Activated gamma-delta T cell treated with Interleukin-2 at 50 U/mL for 16 hours (primary cell): ENCODE measurements around the gene NKAIN4.

Experiments used
- DNase-seq: peaks from one replicate; pipeline ENCODE4 v3.0.0-alpha.2; 2020

Gene NKAIN4

DNA sequence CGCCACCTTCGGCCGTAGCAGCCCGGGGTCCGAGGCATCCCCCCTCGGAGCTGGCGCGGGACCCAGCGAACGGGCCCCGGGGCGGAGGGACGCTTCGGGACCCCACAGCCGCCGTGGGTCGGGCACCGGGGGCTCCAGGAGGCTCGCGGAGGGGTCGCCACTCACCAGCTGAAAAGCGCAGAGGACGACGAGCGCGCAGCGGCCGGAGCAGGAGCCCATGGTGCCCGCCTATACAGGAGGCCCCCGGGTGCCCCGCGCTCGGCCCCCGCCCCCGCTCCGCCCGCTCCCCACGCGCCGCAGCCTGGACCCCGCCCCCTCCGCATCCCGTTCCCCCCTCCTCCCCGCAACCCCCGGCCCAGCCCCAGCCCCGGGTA lies at the start of gene NKAIN4:
NKAIN4 (minus strand) TSS at position 232 of the 374 bp plus-strand sequence; CDS start at position 219, 13 bp downstream.
- no peak for DNase-seq

DNA sequence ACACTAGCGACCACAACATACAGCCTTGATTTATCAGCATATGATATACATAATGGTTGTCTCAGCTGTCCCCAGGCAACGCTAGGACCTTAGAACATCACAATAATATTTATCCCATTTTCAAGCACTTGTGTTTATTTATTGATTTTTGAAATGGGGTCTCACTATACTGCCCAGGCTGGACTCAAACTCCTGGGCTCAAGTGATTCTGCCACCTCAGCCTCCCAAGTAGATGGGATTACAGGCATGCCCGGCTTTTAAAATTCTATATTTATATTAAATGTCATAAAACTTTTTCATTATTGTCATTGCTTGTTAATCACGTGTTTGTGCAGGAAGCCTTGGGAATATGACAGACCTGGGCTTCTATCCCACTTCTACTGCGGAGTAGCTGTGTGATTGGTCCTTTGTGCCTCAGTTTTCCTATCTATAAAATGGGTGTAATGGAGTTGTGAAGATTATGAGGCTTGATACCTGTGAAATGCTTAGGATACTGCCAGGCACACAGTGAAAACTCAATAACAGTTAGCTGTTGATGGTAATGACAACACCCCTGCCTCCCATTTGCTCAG lies 48.9 kb upstream of the NKAIN4 start:
- DNase-seq, result no peak

DNA sequence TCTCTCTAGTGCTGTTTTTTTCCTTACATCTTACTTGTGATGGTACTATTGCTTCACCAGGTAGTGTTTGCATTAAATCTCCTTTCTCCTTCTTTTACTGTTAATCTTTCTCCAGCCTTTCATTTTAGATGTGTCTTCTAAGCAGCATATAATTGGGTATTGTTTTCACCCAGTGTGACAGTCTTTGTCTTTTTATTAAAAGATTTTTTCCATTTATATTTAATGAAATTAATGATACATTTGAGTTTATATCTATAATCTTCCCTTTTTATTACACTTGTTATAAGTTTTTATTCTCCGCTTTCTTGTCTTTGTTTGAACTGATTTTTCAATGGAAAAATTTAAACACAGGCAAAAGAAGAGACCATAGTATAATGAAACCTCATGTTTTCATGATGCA lies 47.4 kb upstream of the NKAIN4 start:
- no peak for DNase-seq

DNA sequence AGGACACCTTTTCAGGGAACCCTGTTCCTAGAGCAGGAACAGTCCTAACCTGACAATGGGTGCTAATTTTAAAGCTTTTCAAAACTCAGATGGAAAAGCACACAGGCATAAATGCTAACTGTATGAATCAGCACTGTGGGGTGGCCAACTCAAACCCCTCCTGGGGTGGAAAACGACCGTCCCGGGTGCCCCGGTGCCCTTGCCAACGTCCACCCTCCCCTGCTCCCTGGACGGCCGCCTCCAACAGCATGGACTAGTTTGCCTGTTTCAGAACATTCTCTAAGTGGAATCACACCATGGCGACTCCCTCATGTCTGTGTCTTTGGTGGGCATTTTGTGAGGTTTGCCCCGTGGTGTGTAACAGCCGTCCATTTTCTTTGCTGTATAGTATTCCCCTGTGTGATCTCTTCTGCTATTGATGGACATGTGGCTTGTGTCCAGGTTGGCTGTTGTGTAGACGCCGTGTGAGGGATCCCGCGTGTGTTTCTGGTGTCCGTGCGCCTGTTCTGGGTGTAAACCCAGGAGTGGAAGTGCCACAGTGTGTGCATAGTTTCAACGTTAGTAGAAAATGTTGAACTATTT lies 44.6 kb upstream of the NKAIN4 start:
- no peak for DNase-seq

DNA sequence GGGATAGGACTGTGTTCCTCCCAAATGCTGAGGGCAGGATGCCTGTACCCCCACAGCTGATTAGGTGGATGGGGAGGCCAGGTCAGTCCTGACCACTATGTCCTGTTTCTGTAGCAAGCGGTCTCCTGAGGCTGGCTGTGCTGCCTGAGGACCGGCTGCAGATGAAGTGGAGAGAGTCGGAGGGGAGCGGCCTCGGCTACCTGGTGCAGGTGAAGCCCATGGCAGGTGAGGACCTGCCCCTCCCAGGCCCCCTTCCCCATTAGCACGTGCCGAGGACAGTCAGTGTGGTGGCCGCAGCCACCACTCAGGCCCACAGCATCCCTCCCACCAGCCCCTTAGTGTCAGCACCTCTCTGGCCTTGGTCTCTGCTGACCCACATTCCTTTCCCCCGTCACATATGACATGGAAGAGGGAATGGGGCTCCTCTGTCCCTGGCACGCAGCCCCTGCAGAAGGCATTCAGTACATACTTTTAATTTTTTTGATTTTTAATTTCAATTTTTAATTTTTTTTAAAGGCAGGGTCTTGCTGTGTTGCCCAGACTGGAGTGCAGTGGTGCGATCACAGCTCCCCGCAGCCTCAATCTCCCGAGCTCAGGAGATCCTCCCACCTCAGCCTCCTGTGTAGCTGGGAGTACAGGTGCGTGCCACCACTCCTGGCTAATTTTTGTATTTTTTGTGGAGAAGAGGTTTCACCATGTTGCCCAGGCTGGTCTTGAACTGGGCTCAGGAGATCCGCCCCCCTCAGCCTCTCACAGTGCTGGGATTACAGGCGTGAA lies 43.7 kb upstream of the NKAIN4 start:
- DNase-seq, result no peak

DNA sequence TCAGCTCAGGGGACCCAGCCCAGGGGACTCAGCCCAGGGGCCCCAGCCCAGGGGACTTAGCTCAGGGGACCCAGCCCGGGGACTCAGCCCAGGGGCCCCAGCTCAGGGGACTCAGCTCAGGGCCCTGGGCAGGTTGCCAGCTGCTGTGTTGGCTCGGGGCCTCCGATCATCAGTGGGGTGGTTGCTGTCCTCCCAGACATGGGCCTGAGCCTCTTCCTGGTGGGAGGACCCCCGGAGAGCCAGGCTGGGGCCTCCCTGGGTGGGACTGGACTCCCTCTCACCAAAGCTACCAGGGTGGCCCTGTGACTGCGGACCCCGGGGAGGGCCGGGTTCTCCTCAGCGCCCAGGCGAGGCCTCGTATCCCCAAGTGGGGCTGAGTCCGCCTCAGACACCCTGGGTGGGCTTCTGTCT lies 43.1 kb upstream of the NKAIN4 start:
- DNase-seq, result no peak

DNA sequence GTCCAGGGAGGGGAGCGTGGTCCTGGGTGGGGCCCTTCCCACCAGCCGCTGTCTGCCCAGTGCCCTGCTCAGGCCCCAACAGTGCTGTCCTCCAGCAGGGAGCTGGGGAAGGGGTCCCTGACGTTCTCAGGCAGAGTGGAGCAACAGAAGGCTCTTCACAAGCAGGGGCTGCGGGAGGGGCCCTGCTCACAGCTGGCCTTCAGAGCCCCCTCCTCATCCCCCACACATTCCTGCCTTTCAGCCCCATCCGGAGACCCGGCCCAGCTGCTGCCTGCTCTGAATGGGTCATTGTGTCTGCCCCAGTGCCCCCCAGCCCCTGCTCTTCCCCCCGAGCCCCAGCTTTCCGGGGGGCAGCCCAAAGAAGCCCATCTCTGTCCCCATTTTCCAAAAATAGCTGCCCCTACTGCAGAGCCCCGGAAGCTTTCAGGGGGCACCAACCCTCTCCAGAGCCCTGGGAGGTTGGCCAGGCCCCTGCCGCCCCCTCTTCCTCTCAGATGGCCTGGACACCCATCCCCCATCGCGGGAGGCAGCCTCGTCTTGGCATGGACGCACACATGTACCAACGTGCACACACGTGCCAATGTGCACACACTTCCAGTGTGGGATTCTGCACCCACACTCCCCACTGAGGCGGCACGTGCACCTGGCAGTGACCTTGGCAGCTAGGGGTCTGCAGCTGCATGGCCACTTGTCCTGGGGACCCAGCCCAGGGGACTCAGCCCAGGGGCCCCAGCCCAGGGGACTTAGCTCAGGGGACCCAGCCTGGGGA lies 42.5 kb upstream of the NKAIN4 start:
- DNase-seq, result no peak

DNA sequence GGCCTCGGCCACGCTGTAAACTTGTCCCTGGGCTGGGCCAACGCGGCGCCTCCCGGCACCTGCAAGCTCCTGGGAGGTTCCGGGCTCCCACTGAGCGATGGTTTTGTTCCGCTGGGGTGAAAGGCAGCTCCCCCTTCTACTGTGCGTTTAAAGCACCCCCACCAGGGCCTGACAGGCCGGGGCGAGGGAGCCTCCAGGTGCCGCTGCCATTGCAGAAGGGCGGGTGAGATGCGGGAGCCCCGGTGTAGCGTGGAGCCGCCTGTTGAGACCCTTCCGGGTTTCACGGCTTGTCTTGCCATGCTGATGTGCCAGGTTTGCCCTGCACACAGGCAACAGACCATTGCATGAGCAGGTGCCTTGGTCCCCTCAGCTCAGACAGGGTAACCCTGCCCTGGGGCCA lies 41.6 kb upstream of the NKAIN4 start:
- DNase-seq, result no peak

DNA sequence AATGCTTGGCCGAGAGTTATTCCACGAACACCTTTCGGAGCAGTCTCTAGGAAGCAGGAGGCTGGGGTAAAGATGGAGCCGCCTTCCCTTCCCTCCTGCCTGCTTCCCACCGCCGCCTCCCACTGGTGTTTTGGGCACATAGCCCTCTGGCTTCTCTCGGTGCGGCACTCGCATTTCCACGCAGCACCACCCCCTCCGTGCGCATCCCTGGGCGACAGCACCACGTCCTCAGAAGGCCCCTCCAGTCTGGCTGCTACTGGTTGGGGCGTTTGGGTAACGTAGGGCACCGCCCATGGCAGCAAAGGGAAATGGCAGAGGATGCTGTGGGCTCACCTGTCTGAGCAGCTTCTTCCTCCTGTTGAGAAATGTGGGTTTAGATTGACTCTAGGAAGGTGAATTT lies 41.2 kb upstream of the NKAIN4 start:
- DNase-seq, result no peak

DNA sequence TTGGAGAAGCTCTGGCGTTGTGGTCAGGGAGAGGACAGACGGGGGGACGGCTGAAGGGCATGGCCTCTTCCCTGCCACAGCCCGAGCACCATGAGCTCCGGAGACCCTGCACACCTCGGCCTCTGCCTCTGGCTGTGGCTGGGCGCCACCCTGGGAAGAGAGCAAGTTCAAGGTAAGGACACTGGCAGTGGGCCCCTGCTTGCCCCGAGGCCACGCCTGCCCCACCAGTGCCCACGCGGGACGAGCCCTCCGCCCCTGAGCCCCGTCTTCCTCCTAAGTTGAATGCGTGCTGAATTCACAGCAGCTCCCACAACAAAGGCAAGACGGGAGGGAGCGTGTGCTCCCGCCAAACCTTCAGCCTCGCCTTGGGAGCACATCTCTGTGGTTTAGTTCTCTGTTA lies 40.8 kb upstream of the NKAIN4 start:
- no peak for DNase-seq

DNA sequence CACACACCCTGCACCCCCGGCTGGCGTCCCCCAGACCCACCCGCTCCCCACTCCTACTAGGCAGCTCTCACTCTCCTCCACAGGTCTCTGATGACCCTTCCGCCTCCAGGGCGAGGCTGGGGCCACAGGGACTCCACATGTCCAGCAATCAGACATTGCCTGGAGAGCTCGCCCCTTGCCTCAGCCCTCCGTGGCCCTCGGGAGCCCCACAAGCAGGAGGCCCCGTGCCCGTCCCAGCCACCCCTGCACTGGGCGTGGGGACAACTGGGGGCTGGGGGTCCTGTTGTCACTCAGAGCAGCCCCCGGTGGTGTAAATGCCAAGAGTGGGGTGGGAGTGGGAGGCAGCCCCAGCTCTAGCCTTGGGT lies 40.3 kb upstream of the NKAIN4 start:
- DNase-seq, result no peak

DNA sequence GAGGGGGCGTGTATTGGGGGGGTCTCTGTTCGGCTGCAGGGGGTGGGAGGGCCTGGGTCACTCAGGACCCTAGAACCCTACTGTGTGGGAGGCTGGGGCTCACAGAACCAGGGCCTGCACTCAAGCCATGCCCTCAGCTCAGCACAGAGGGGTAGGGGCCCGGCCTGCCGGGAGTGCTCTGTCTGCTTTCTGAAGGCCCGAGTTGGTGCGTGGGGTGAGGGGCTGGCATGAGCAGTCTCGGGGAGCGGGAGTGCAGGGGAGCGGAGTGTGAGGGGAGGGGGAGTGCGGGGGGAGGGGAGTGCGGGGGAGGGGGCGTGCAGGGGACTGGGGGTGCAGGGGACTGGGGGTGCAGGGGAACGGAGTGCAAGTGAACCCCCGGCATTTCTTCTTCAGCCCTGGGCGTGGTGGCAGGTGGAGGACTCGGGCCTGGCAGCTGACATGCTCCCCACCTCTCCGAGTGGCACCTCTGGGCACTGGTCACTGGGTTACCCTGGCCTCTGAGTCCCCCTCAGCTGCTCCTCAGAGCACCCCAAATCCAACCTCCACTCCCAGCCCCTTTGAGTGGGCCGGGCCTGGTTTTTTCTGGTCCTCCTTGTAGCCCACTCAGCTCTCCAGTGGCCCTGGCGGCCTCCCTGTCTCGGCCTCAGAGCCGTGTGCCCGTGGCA lies 39.7 kb upstream of the NKAIN4 start:
- no peak for DNase-seq

DNA sequence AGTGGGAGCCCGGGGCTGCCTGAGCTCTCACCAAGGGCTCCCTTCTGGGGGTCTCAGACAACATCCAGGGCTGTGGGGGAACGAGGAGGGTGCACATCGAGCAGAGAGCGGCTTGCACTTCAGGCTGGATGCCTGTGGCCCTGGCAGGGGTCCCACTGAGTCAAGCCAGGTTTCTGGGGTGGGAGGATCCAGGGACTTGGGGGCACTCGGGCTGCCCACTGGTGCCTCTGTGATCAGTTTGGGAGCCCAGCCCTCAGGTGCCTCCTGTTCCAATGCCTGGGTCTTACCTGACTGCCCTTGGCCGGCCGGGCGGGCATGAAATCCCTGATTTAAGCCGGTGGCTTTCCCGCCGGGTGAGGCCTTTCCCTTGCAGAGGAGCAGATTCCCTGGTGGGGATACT lies 39.2 kb upstream of the NKAIN4 start:
- no peak for DNase-seq

DNA sequence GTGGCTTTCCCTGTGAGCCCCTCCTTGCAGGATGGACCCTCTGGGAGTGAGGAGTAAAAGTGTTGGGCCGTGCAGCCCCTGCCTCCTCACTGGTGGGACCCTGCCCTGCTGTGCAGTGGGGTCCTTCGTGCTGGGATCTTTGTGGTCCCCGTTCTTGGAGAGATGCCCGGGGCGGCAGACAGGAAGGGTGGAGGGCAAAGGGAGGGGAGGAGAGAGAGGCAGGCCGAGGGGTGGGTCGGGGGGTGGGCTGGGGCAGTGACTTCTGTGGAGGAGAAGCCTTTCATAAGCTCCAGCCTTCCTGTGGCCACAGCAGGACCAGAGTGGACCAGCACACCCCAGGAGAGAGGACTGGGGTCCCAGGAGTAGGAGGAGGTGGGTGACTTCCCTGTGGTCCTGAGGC lies 38.6 kb upstream of the NKAIN4 start, which contains the start of gene COL20A1:
COL20A1 (plus strand) TSS at position 283 of the 400 bp plus-strand sequence. CDS start 1,922 bp downstream, outside the sequence.
- DNase-seq, result no peak

DNA sequence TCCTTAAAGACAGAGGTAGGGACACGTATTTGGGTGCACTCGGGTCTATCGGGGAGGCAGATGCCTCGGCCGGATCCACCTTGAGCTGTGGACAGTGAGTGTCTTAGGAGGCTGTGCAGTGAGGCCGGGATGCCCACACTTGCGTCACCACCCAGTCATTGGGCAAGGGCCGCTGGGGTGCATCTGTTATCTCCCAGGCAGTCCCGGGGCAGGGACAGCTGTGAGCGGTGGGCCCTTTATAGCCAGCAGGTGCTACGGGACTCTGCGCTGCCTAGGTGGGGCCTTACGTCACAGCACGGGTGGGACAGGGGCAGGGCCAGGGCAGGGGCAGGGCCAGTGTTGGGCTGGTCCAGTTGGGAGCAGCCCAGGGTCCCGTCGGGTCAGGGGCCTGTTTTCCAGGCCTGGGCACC lies 38.0 kb upstream of the NKAIN4 start:
- no peak for DNase-seq

DNA sequence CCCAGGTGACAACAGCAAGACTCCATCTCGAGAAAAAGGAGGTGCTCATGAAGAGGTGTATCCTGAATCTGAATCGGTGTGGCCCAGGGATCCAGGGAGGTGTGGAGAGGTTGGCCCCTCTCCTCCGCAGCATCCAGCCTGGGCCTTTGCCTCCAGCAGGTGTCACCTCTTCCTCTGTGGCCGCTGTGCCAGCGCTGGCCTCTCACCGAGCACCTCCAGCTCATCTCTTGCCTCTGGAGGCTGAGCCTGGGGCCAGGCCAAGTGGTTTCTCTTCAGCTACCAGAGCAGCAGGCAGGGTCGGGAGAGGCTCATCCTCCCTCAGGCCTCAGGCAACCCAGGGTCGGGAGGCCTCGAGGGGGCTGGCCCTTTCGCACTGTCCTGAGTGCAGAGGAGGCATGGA lies 37.5 kb upstream of the NKAIN4 start:
- DNase-seq, result no peak

DNA sequence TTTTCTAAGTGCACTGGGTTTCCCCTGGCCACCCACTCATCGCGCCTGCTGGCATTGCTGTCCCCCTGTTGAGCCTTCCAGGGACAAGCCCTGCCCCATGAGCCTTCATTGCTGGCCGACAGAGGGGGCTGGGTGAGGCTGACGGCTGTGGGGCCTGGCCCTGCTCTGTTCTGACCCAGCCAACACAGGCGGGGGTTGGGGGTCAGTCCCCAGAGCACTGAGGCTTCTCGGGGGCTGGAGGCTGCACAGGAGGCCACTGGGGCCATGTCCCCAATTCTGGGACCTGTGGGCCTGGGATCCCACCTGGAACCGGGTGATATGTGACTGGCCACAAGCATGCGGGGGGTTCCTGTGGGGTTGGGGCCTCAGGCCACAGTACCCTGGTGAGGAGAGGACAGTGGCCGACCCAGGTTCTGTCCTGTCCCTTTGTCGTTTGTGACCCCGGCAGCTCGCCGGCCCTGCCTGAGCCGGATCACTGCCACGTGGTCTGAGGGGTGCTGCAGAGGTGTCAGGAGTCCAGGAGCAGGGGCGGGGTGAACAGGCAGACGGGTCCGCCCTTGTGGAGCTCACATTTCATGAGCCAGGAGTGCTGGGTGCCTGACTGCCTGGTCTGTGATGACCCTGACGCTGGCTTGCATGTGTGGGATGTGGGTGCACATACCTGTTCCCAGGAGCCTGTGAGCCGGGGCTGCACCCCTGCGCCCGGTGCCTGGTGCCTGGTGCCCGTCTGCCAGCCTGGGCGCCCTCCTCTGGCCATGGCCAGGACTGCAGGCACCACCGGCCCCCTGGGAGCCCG lies 36.6 kb upstream of the NKAIN4 start:
- DNase-seq, result peak; percentile 50

DNA sequence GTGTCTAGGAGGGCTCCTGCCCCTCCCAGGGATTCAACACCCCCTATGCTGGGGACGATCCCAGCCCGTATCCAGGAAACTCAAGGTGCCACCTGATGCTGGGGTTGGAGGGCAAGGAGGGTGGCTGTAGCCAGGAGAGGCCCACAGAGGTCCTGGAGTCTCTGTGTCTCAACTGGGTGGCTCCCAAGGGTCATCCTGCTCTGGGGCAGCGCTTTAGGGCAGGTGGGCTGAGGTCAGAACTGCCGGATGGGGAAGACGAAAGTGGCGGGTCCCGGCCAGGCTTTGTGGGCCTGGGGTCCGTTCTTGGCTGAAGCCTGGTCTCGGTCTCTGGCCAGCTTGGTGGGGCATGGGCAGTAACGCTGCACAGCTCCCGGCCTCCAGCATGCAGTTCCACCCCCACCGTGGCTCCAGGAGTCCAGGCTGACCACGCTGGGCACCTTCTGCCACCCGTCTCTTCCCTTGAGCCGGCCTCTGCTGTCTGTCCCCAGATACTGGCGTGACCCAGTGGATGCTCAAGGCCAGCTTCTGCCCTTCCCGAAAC lies 35.9 kb upstream of the NKAIN4 start:
- DNase-seq, result no peak

DNA sequence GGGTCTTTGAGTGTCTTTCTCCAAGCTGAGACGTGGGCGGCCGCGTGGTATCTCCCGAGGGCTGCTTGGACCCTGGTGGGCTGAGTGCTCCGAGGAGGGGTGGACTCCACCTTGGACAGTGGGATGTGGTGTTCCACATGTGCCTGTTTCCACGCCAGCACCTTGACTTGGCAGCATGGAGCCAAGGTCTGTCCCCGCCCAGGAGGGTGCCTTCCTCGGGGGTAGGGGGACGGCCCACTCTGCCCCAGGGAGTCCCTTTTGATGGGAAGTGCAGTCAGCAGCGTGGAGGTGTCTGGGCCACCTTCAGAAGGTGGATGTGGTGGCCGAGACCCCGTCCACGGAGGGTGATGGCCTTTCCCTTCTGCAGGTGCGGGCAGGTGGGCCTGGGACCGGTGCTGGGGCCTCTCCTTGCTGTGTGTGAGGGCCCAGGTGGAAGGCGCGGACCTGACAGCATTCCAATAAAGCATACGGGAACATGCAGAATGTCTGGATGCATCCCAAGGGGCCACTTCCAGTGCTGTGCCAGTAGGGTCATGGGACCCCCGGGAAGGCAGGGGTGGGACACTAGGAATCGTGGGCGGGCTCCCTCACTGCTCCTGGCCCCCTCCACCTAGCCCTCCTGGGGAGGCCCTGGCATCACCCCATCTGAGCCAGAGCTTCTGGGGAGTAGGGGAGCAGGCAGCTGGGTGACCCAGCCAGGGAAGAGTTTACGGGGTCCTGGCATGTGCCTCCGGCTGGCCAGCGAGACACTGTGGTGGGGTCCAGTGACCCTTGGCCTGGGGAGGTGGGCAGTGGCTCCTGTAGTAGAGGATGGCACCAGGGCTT lies 35.3 kb upstream of the NKAIN4 start:
- no peak for DNase-seq

DNA sequence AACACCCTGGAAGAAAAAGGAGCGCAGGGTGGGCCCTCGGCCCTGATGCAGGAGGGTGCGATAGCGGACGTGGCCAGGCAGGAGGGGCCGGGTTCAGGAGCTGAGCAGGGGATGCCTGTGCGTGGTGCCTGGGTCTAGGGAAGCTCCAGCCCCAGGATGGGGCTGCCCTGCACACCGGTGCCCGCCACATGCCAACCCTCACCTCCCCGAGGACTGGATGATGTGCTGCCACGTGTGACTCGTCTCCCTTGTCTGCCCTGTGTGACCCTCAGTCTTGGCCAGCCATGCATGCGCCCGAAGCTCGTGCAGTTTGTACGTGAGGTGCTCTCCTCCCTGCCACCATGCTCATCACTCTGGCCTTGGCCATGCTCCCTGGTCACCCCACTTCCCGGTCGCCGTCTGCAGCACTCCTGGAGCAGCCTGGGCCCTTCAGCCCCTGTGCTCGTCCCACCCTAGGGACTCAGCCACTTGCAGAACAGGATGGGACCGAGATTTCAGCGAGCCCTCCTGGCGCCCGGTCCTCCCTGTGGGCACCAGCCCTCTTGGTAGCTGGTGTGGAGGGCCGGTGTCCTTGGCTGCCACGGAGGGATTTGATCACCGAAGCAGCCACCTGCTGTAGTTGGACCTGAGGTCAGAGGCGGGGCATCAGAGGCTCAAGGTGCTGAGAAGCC lies 34.5 kb upstream of the NKAIN4 start:
- DNase-seq, result no peak
